SK-MEL-5 (cell line): Measurements from ENCODE around the gene COX8C. TPM values are rescaled to one million over a fixed set of nuclear protein-coding genes. Genes with fewer than 3 reads are reported as not detected.
"Not testable (repeated sequence)": the region's sequence is repeated elsewhere in the genome, so short reads cannot be mapped to it uniquely, and the experiment has no call there.

ENCODE experiments used
- DNase-seq: peaks from one replicate; pipeline ENCODE4 v3.0.0-alpha.2; 2016; ENCODE audit warnings: low read depth, low spot score
- in situ Hi-C: cut with HindIII; loops from 2 replicates; pipeline ENCODE4 v1.10.0; 2016; ENCODE audit warnings: low sequenced_read_pairs, high pct_unique_total_duplicates, low pct_unique_long_range_greater_than_20kb
- total RNA-seq: library from RNA; depleted of rRNA; stranded (reverse); fragments of >200 nt; shearing (Covaris generic); gene quantifications from 2 replicates; pipeline ENCODE4 v1.2.3, GENCODE V29; 2014

Gene COX8C
- total RNA-seq, 1 experiment from 2014 or later: not detected

- in situ Hi-C loops: no loop called here
- no peak for DNase-seq
These were observed 9.7 kb upstream of the COX8C start for GRCh38 chr14:93337143-93337753.

- DNase-seq: no peak
- in situ Hi-C loops: no loop called here
These were observed 9.1 kb upstream of the COX8C start for GRCh38 chr14:93337884-93338283.

GRCh38 chr14:93343266-93343665, 3.7 kb upstream of the COX8C start:
- DNase-seq: no peak
- in situ Hi-C loops: no loop called here

- no peak for DNase-seq
- in situ Hi-C loops: no loop called here
These were observed 3.2 kb upstream of the COX8C start for GRCh38 chr14:93343797-93344196.

GRCh38 chr14:93347850-93348249, 868 bp downstream of the COX8C start:
- DNase-seq: no peak
- in situ Hi-C loops: no loop called here

- in situ Hi-C loops: no loop called here
- no peak for DNase-seq
These were observed 1.3 kb downstream of the COX8C start for GRCh38 chr14:93348292-93348691.

GRCh38 chr14:93354873-93355272, 7.9 kb downstream of the COX8C start:
- in situ Hi-C loops, DNase-seq: not testable (repeated sequence)

- in situ Hi-C loops: no loop called here
- DNase-seq: no peak
These were observed 22.2 kb downstream of the COX8C start for GRCh38 chr14:93368996-93369712.

- in situ Hi-C loops: no loop called here
- DNase-seq: no peak
These were observed 22.8 kb downstream of the COX8C start for GRCh38 chr14:93369713-93370266.

GRCh38 chr14:93375673-93376156, 28.7 kb downstream of the COX8C start:
- no peak for DNase-seq
- in situ Hi-C loops: no loop called here

GRCh38 chr14:93379831-93380230, 32.8 kb downstream of the COX8C start:
- in situ Hi-C loops: no loop called here
- DNase-seq: no peak

GRCh38 chr14:93381644-93382043, 34.7 kb downstream of the COX8C start:
- no peak for DNase-seq
- in situ Hi-C loops: no loop called here

- in situ Hi-C loops, DNase-seq: not testable (repeated sequence)
These were observed 37.3 kb downstream of the COX8C start for GRCh38 chr14:93384256-93384655.

GRCh38 chr14:93395231-93395630, 48.2 kb downstream of the COX8C start:
- DNase-seq: no peak
- in situ Hi-C loops: no loop called here

- in situ Hi-C loops: no loop called here
- no peak for DNase-seq
These were observed 49.5 kb downstream of the COX8C start for GRCh38 chr14:93396456-93396855.
